NCI-H2107 treated with DMSO at 0.1 percent for 48 hours (cell line): ENCODE results near the gene SGSM1.
"Not testable (repeated sequence)": the region's sequence is repeated elsewhere in the genome, so short reads cannot be mapped to it uniquely, and the experiment has no call there.

Source experiments
- DNase-seq: peaks from one replicate; lab custom pipeline; 2025; ENCODE audit not compliant: unreplicated experiment; lab: John Stamatoyannopoulos, UW

Gene SGSM1

DNA sequence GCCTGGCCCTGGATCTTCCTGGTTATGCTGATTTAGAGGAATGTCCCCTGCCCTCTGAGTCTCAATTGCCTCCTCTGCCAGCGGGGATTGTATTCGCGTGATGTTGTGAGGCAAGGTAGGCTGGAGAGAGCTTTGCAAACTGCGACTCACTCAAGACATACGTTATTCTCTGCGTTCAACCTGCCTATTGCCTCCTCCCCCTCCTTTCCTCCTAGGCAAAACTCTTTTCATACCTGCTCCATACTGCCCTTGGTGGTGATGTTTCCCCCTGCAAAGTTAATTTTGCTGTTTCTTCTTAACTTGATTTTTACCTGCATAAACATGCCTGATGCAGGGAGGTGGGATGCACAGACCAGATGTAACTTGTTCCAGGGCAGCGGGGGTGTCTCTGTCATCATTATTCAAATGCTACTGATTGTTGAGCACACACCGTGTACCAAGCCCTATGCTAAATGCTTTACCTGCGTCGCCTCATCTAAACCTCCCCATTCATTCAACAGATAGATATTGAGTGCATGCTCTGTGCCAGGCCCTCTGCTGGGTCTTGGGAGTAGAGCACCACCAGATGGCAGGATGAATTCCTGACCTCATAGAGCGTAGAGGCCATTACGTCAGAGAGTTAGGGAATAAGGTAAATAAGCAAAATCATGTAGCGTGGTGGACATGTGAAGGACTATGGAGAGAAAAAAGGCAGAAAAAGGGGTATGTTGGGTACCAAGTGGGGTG is 29.0 kb downstream of the SGSM1 start:
- DNase-seq = no peak

GRCh38 chr22:24836282-24836681 is 30.3 kb downstream of the SGSM1 start:
- no peak for DNase-seq

GRCh38 chr22:24837517-24837916 is 31.5 kb downstream of the SGSM1 start:
- not testable (repeated sequence) for DNase-seq

GRCh38 chr22:24841261-24841660 is 35.2 kb downstream of the SGSM1 start:
- no peak for DNase-seq

DNA sequence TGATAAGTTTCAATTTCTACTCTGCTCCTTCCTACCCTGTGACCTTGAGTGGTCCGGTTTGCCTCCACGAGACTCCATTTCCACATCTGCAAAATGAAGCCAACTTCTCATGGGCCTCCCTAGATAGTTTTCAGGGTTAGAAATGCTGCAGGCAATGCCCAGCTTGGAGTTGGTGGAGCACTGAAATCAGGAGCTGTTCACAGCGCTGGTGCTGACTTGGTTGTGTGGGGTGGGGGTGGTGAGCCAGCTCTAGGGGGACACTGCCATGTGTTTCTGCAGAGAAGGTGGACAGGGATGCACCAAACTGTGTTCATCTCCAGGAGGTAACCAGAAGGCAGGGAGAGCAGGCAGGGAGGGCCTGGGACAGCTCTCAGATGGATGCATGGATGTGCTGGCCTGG is 37.0 kb downstream of the SGSM1 start:
- no peak for DNase-seq

GRCh38 chr22:24845041-24845898 is 39.3 kb downstream of the SGSM1 start:
- DNase-seq = no peak

- no peak for DNase-seq
Observed at GRCh38 chr22:24847490-24847889, 41.5 kb downstream of the SGSM1 start.

DNA sequence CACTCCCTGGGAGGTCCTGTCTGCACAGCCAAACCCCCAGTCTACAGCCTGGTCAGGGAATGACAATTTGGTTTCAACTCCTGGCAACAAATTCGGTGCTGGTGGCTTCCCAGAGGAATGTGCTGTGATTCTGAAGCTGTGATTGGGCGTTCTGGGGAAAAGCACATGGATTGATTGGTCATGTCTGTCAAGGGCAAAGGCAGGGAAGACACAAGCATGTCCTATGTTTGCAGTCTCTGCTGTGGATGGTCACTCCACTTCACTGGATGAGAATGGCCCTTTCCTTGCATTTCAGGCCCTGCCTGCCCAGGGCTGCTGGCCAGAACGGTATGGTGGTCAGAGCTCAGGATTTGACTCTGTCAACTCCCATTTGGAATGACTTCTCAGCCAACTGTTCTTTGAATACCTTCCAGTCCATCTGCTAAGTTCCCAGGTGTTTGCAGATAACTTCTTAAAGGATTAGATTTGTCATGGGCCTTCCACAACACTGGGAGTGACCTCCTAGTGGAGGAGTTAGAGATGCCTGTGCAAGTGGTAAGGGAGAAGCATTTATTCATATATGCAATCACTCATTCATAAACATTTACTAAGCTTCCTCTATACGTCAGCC is 42.7 kb downstream of the SGSM1 start:
- DNase-seq = no peak

DNA sequence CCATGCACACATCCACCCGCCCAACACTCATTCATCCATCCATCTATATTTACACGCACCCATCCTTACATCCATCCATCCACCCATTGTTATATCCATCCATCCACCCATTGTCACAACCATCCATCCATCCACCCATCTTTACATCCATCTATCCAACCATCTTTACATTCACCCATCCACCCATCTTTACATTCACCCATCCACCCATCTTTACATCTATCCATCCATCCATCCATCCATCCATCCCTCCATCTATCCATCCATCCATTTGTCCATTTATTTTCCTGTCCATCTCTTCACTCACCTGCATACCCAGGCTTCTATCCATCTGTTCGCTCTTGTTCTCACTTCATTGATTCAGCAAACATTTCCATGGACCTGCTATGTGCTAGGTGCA is 49.8 kb downstream of the SGSM1 start:
- no peak for DNase-seq

DNA sequence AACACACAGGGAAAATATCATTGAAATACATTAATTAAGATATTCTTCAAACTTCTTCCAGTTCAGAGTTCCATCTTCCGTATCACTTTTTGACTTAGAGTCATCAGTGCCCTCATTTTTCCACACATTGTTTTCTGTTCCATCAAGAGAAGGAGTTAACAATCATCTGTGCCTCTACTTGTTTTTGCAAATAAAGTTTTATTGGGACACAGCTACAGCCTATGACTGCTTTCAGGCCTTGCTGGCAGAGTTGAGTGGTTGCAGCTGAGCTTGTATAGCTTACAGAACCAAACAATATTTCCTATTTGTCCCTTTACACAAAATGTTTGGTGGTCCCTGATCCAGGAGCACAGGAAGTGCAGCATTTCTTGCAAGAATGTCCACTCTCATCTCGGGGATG is 51.6 kb downstream of the SGSM1 start:
- no peak for DNase-seq

GRCh38 chr22:24859587-24859986 is 53.6 kb downstream of the SGSM1 start:
- DNase-seq = no peak

GRCh38 chr22:24865508-24865907 is 59.5 kb downstream of the SGSM1 start:
- no peak for DNase-seq

DNA sequence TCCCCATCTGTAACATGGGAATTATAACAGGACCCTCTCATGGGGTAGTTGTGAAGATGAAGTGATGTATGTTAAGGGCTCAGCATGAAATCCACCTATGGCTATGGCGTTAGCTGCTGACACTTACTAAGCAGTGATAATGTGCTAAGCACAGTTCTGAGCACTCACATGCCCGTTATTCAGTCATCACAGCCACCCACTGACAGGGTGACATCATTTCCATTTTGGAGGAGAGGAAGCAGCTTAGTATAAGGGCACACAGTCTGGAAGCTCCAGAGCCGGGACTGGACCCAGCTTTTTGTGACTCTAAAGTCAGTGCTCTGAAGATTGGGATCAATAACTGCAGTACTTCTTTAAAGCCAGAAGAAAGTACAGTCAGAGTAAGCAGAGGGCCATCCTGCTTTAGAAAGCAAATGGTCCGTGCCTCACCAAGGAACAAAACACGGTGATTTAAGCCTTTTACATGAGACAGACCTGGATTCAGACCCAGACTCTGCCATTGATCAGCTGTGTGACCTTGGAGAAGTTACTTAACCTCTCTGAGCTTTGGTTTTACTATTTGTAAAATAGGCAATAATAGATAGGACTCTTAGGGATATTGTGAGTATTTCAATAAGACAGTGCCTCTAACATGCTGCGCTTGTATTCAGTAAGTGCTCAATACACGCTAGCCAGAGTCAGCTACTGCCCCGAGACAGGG is 61.5 kb downstream of the SGSM1 start:
- no peak for DNase-seq

- DNase-seq = no peak
Observed at GRCh38 chr22:24868979-24869378, 63.0 kb downstream of the SGSM1 start.

DNA sequence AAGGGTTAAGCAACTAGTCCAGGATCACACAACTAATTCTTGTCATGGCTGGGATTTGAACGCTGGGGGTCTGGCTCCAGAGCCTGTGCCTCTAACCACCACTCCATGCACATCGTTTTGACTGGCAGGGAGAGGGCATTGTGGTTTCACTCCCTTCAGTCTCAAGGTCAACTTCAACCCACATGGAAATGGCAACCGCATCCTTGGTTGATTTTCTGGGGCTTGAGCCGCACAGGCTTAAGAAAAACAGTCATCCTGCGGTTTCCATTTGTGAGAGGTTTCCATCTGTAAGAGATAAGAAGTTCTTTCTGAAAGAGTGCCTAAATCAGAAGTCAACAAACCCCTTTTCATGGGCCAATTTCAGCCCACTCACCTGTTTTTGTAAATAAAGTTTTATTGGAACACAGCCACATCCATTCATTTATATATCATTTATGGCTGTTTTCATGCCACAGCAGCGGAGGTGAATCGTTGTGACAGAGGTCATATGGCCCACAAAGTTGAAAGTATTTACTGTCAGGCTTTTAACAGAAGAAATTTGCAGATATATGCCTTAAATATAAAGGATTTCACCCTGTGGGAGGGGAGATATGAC is 65.7 kb downstream of the SGSM1 start:
- no peak for DNase-seq

- DNase-seq = no peak
Observed at GRCh38 chr22:24873226-24873625, 67.2 kb downstream of the SGSM1 start.

DNA sequence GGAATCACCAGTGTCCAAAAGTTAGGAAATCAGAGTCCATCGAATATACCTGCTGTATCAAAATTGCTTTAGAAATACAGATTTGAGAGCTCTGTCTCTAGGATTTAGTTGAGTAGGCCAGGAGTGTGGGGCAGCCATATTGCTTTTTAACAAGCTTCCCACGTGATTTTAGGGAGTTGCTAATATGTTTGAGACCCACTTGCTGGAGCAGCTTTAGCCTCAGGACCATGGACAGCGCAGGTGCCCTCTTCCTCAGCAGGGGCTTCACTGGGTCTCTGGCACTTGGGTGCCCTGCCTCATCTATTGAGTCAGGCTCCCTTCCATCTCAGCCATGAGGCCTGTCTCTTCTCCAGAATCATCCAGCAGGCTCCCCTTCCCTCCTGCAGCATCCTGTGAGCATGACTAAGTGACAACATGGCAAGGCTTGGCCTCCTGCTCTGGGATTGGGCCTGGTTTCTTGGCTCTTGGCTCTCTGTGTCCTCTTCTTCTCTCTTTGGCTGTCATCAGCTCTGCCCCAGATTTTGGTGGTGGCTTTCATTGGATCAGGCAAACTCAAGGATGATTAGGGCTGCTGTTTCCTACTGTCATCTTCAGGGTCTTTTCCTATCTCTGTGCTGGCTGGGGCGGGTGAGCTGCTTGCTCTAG is 70.0 kb downstream of the SGSM1 start:
- DNase-seq = no peak

DNA sequence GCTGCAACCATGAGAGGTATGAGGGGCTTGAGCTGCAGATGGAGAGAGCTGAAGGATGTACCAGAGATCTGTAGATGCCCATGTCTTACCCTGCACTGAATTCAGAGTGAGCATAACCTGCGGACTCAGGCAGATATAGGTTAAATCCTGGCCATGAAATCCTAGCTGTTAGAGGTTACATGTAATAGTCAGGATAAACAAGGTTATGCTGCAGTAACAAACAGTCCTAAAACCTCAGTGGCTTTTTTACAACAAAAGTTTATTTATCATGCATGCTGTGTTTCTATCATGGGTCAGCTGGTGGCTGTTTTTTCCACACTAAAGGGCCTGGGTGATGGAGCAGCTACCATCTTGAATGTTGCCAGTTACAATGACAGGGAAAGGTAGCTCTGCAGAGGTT is 70.7 kb downstream of the SGSM1 start:
- no peak for DNase-seq

DNA sequence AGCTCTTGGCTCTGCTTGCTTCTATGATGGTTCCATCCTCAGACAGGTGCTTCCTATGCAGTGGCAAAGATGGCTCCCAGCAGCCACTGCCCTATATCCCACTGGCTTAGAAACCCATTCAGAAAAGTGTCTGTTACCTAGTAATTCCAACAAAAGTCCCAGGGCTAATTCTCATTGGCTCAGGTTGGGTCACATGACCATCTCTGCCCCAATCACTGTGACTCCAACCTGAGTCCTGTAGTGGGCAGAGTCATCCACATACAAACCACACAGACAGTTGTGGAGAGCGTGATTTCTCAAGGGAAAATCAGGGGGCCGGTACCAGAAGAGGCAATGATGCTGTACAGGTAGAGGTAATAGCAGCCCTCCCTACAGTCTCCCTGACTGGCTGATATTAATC is 73.0 kb downstream of the SGSM1 start:
- no peak for DNase-seq

- DNase-seq = no peak
Observed at GRCh38 chr22:24883432-24883831, 77.4 kb downstream of the SGSM1 start.

DNA sequence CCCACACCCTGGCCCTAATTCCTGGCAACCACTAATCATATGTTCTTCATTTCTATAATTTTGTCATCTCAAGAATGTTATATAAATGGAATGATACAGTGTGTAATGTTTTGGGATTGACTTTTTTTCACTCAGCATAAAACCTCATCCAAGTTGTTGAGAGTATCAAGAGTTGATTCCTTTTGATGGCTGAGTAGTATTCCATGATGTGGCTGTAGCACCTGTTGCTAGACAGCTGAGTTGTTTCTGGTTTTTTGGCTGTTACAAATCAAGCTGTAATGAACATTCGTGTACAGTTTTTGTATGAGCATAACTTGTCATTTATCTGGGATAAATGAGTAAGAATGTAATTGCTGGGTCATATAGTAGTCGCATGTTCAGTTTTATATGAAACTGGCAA is 81.2 kb downstream of the SGSM1 start:
- no peak for DNase-seq
